GM19452 (cell line): ENCODE measurements around the gene CALHM5.
"Not testable (repeated sequence)": the region's sequence is repeated elsewhere in the genome, so short reads cannot be mapped to it uniquely, and the experiment has no call there.

Source experiments
- ATAC-seq: cut with Tn5 transposase; IDR thresholded peaks from one replicate; pipeline ENCODE4 v1.9.1; 2021; ENCODE audit not compliant: unreplicated experiment

The CALHM5 gene

GRCh38 chr6:116511424-116512110 is at the start of gene CALHM5:
TSS of gene CALHM5 (plus strand) at chr6:116511639. CDS start at chr6:116511697, 58 bp downstream.
- ATAC-seq: no peak

- ATAC-seq: peak; percentile 87
These were observed 49.2 kb upstream of the CALHM5 start for GRCh38 chr6:116461932-116462885.

- no peak for ATAC-seq
These were observed 48.1 kb upstream of the CALHM5 start for GRCh38 chr6:116463301-116463700.

- ATAC-seq: no peak
These were observed 46.2 kb upstream of the CALHM5 start for GRCh38 chr6:116465246-116465645.

- no peak for ATAC-seq
These were observed 44.3 kb upstream of the CALHM5 start for GRCh38 chr6:116467096-116467495.

- no peak for ATAC-seq
These were observed 43.9 kb upstream of the CALHM5 start for GRCh38 chr6:116467514-116467913.

- ATAC-seq: no peak
These were observed 43.1 kb upstream of the CALHM5 start for GRCh38 chr6:116468293-116468692.

- ATAC-seq: no peak
These were observed 39.9 kb upstream of the CALHM5 start for GRCh38 chr6:116471531-116471930.

- ATAC-seq: no peak
These were observed 38.7 kb upstream of the CALHM5 start for GRCh38 chr6:116472706-116473105.

- no peak for ATAC-seq
These were observed 36.3 kb upstream of the CALHM5 start for GRCh38 chr6:116475141-116475540.

- ATAC-seq: peak; percentile 100
These were observed 35.3 kb upstream of the CALHM5 start for GRCh38 chr6:116476002-116476678.

- no peak for ATAC-seq
These were observed 28.7 kb upstream of the CALHM5 start for GRCh38 chr6:116482780-116483179.

GRCh38 chr6:116483616-116484015 is 27.8 kb upstream of the CALHM5 start:
- ATAC-seq: no peak

GRCh38 chr6:116485559-116486184 is 25.8 kb upstream of the CALHM5 start:
- no peak for ATAC-seq

- no peak for ATAC-seq
These were observed 19.7 kb upstream of the CALHM5 start for GRCh38 chr6:116491610-116492330.

- no peak for ATAC-seq
These were observed 18.9 kb upstream of the CALHM5 start for GRCh38 chr6:116492331-116493067.

- ATAC-seq: not testable (repeated sequence)
These were observed 16.3 kb upstream of the CALHM5 start for GRCh38 chr6:116495161-116495560.

- no peak for ATAC-seq
These were observed 14.2 kb upstream of the CALHM5 start for GRCh38 chr6:116497113-116497676.

GRCh38 chr6:116500969-116501433 is 10.4 kb upstream of the CALHM5 start:
- ATAC-seq: no peak
